Measurements from ENCODE around the gene ALDH1A2. TPM values are rescaled to one million over a fixed set of nuclear protein-coding genes. Genes with fewer than 3 reads are reported as not detected.

ALDH1A2 gene
- total RNA-seq, 1 donor from 2014 or later = 27.3 TPM

DNA sequence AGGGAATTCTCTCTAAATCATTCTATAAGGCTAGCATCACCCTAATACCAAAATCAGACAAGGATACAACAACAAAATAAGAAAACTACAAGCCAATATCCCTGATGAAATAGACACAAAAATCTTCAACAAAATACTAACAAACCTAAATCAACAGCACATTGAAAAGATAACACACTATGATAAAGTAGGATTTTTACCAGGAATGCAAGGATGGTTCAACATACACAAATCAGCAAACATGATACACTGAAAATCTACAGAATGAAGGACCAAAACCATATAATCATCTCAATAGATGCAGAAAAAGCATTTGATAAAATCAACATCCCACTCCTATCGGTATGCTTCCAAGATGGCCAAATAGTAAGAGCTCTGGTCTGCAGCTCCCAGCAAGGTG, 39.5 kb downstream of the ALDH1A2 start:
- Histone ChIP-seq H3K36me3 (no peaks in the 10 kb centered on the region), H3K4me3 (no peak overlapping the region), H3K27me3 (no peaks in the 10 kb centered on the region), H3K27ac (no peak overlapping the region), H3K9me3 (peaks cover 30% of the 10 kb centered on the region), H3K4me1 (no peaks in the 10 kb centered on the region)
- intact Hi-C loops (cut with DNase I) = no loop called here
- ATAC-seq (no peak), DNase-seq (no peak)
- TF ChIP-seq, protein P1, sequence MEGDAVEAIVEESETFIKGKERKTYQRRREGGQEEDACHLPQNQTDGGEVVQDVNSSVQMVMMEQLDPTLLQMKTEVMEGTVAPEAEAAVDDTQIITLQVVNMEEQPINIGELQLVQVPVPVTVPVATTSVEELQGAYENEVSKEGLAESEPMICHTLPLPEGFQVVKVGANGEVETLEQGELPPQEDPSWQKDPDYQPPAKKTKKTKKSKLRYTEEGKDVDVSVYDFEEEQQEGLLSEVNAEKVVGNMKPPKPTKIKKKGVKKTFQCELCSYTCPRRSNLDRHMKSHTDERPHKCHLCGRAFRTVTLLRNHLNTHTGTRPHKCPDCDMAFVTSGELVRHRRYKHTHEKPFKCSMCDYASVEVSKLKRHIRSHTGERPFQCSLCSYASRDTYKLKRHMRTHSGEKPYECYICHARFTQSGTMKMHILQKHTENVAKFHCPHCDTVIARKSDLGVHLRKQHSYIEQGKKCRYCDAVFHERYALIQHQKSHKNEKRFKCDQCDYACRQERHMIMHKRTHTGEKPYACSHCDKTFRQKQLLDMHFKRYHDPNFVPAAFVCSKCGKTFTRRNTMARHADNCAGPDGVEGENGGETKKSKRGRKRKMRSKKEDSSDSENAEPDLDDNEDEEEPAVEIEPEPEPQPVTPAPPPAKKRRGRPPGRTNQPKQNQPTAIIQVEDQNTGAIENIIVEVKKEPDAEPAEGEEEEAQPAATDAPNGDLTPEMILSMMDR (IDR thresholded peaks at IDR 0.05) = no peak

DNA sequence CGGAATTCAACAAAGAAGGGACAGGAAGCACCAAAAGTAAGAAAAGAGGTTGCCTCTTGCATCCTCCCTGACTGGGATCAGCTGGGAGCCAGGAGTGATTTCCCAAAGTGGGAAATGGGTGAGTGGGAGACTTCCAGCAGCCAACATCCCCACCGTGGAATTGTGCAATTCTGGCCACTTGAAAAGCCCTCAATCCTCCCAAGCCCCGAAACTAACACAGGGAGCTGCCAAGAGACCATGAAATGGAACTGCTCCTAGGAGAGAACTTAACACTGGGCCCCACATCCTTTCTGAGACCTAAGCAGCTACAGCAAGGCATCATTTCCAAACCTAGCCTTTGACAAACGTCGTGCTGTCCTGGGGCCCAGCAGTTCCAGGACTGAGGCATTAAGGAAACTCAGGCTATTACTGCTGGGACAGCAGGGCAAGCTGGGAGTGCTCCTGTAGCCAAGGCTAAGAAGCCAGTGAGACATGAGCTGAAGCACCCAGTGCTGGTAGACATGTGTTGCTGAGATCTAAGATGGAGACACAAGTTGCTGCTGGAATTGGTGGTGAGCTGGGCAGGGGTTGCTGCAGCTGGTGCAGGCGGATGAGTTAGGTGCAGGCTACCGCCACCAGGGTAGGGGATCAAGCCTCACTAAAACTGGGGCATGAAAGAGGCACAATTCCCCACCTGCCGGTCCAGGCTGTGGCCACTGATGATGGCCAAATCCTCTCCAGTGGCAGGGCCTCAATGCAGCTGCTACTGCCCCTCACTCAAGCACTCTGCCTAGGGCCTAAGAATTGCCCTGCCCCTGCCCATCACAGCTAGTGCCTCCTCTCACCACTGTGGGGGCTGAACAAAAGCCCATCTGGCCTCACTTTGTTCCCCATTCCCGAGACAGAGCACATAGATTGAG, 43.9 kb downstream of the ALDH1A2 start:
- DNase-seq = no peak
- Histone ChIP-seq H3K9me3 (peaks cover 30% of the 10 kb centered on the region), H3K36me3 (no peaks in the 10 kb centered on the region), H3K27ac (no peak overlapping the region), H3K27me3 (no peaks in the 10 kb centered on the region), H3K4me1 (no peaks in the 10 kb centered on the region), H3K4me3 (no peak overlapping the region)
- ATAC-seq = no peak
- intact Hi-C loops (cut with DNase I) = no loop called here
- TF ChIP-seq, protein P1 (IDR thresholded peaks at IDR 0.05) = no peak

DNA sequence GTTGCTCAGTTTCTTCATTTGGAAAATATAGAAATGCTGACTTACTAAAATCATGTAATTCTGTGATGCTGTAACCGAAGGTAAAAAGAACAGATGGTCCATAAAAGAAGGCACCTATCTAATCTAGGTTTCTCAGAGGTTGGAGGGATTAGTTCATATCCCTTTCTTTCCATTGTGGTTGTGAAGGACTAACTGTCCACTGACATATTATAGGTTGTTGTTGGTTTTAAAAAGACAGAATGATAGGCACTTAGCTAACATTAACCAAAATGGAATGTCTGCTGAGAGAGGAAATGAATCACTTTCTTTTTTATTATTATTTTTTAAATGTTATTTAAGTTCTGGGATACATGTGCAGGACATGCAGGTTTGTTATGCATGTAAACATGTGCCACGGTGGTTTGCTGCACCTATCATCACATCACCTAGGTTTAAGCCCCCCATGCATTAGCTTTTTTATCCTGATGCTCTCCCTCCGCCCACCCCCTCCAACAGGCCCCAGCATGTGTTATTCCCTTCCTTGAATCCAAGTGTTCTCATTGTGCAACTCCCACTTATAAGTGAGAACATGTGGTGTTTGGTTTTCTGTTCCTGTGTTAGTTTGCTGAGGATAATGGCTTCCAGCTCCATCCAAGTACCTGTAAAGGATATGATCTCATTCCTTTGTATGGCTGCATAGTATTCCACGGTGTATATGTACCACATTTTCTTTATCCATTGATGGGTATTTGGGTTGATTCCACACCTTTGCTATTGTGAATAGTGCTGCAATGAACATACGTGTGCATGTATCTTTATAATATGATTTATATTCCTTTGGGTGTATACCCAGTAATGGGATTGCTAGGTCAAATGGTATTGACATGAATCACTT, 45.8 kb downstream of the ALDH1A2 start:
- Histone ChIP-seq H3K27ac (no peak overlapping the region), H3K4me3 (no peak overlapping the region), H3K9me3 (peaks cover 15% of the 10 kb centered on the region), H3K4me1 (no peaks in the 10 kb centered on the region), H3K27me3 (peaks cover 4% of the 10 kb centered on the region), H3K36me3 (no peaks in the 10 kb centered on the region)
- intact Hi-C loops (cut with DNase I) = no loop called here
- TF ChIP-seq, protein P1 (IDR thresholded peaks at IDR 0.05) = no peak
- DNase-seq (no peak), ATAC-seq (no peak)

DNA sequence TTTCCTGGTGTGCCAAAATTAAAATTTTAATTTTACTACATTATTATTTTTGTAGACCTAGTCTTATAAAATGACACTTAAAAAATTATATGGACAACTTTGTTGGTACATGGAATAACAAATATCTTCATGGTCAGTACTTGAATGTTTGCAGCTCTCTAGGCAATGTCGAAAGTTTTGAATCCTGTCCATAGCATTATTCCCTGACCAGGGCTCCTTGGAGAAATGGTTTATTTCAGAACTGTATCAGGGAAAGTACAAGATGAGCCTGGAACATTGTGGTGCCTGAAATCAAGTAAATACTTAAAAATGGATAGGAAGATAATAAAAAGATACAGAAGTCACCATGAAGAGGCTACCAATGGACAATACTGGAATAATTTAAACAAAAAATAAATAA, 47.6 kb downstream of the ALDH1A2 start:
- no peaks in the 10 kb centered on the region for H3K4me1 ChIP-seq
- no peaks in the 10 kb centered on the region for H3K9me3 ChIP-seq
- no peak overlapping the region for H3K4me3 ChIP-seq
- intact Hi-C loops (cut with DNase I) = no loop called here
- H3K27me3 ChIP-seq = peaks cover 8% of the 10 kb centered on the region
- no peaks in the 10 kb centered on the region for H3K36me3 ChIP-seq
- ATAC-seq (no peak), DNase-seq (no peak)
- H3K27ac ChIP-seq = no peak overlapping the region
- TF ChIP-seq, protein P1 (IDR thresholded peaks at IDR 0.05) = no peak

DNA sequence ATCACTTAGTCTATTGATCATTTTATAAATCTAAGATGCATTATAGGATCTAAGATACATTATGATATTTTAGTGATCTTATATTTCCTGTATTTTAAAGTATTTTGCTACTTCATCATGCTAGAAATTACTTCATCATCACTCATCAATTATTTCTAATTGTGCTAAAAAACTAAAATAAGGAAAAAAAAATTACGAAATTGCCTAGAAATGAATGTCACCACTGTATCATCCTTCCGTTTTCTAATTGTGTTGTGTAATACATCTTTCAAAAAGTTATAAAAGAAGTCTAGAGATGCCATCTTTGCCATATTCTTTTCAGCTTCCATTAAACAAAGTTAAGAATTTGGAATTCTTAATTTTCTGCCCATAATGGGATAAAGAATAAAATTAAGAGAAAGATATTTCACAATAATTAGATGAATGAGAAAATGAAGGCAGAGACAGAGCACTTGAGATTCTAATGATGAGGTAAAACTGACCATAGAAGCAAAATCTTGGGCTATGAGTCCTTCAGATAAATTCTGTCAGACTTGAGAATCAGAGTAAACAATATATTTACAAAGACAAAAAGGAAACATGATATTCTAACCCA, 48.8 kb downstream of the ALDH1A2 start:
- Histone ChIP-seq H3K27ac (no peak overlapping the region), H3K9me3 (no peaks in the 10 kb centered on the region), H3K4me1 (no peaks in the 10 kb centered on the region), H3K4me3 (no peak overlapping the region), H3K36me3 (no peaks in the 10 kb centered on the region), H3K27me3 (peaks cover 8% of the 10 kb centered on the region)
- intact Hi-C loops (cut with DNase I) = no loop called here
- TF ChIP-seq, protein P1 (IDR thresholded peaks at IDR 0.05) = no peak
- ATAC-seq = no peak
- no peak for DNase-seq

Data from upper lobe of right lung (tissue), 1 donor.